MCF 10A (cell line): ENCODE results near the gene STXBP5L. TPM values are rescaled to one million over a fixed set of nuclear protein-coding genes. Genes with fewer than 3 reads are reported as not detected.

ENCODE experiments used
- BruUV-seq: library from RNA; stranded (reverse); fragments of 400-500 nt; replicated peaks from 2 replicates; lab custom pipeline; 2021; lab: Mats Ljungman, UMichigan
- CTCF ChIA-PET: fragments of 300-600 bp; sonication (Branson Sonifier 250); formaldehyde crosslinking; extraction: SDS; loops from one replicate; lab custom pipeline; 2021; ENCODE audit warnings: antibody characterized with exemption, inconsistent platforms; lab: Yijun Ruan, JAX
- POLR2A ChIA-PET: fragments of 300-600, 350-650 bp; sonication (Branson Sonifier 250); formaldehyde crosslinking; extraction: SDS; loops from one replicate; lab custom pipeline; 2020; ENCODE audit warnings: antibody characterized with exemption, inconsistent platforms; lab: Yijun Ruan, JAX
- DNase-seq: peaks from one replicate; pipeline ENCODE4 v3.0.0-alpha.2; 2018; ENCODE audit not compliant: unreplicated experiment
- H3K27ac Mint-ChIP-seq: one replicate; pipeline ENCODE4 v1.8.0; 2022; ENCODE audit warnings: mild to moderate bottlenecking, low read depth, mixed read lengths; ENCODE audit not compliant: unreplicated experiment
- H3K27me3 Mint-ChIP-seq: one replicate; pipeline ENCODE4 v1.8.0; 2022; ENCODE audit warnings: mixed read lengths; ENCODE audit not compliant: insufficient read depth, unreplicated experiment
- H3K36me3 Mint-ChIP-seq: one replicate; pipeline ENCODE4 v1.8.0; 2022; ENCODE audit warnings: mild to moderate bottlenecking, moderate library complexity, mixed read lengths; ENCODE audit not compliant: insufficient read depth, unreplicated experiment
- H3K4me1 Mint-ChIP-seq: one replicate; pipeline ENCODE4 v1.8.0; 2022; ENCODE audit warnings: mixed read lengths; ENCODE audit not compliant: insufficient read depth, unreplicated experiment
- H3K4me3 Mint-ChIP-seq: one replicate; pipeline ENCODE4 v1.8.0; 2022; ENCODE audit warnings: mild to moderate bottlenecking, moderate library complexity, mixed read lengths; ENCODE audit not compliant: unreplicated experiment
- H3K9me3 Mint-ChIP-seq: one replicate; pipeline ENCODE4 v1.8.0; 2022; ENCODE audit warnings: mixed read lengths; ENCODE audit not compliant: unreplicated experiment
- CTCF ChIP-seq: fragments of 200-600 bp; IDR thresholded peaks from one replicate; pipeline ENCODE4 v1.8.0; 2022; ENCODE audit warnings: antibody characterized with exemption, mild to moderate bottlenecking; ENCODE audit not compliant: unreplicated experiment
- intact Hi-C: fragments of 100-400 bp; cut with micrococcal nuclease; formaldehyde crosslinking; loops from 2 replicates; pipeline ENCODE4 v1.14.1; 2022
- microRNA-seq: library from miRNA; unstranded; fragments of <30 nt; microRNA quantifications from one replicate; pipeline ENCODE4 v1.2.0, GENCODE V29; 2022
- total RNA-seq: library from RNA; stranded (reverse); gene quantifications from 2 replicates; pipeline ENCODE4 v1.2.3, GENCODE V29; 2022

STXBP5L gene
- total RNA-seq, 1 experiment from 2014 or later: not detected

DNA sequence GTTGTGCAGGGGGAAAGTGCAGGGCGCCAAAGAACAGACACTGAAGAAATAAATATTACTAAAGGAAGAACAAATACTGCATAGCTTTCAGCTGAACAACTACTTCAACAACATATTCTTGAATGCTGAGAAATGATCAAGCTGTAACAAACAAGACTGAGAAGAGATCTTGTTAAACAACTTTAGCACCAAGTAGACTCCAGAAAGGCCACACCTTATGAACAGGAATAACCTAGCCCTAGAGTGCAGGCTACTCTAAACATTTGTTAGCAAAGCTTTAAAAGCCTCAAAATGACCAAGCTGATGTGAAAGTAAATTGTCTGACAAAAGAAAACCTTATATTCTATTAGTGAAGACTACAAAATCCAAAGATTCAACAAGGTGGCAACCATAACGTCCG is 554.6 kb downstream of the STXBP5L start:
- Mint-ChIP-seq H3K27ac (no peak overlapping the region), H3K4me3 (no peak overlapping the region), H3K4me1 (no peaks in the 10 kb centered on the region), H3K9me3 (no peaks in the 10 kb centered on the region), H3K36me3 (peaks cover 31% of the 10 kb centered on the region), H3K27me3 (no peaks in the 10 kb centered on the region)
- TF ChIP-seq CTCF: no peak
- intact Hi-C loops: no loop called here
- BruUV-seq: no TSS peak
- ChIA-PET POLR2A (interaction anchor here (0.7 kb wide), 1 partner anchor 773 kb away, joined by 3 read pairs; no protein-coding TSS in a partner anchor), CTCF (interaction anchor here (1.1 kb wide), 1 partner anchor 61 kb away, joined by 3 read pairs; no protein-coding TSS in a partner anchor)
- no peak for DNase-seq

GRCh38 chr3:121463745-121464144 is 555.7 kb downstream of the STXBP5L start:
- Mint-ChIP-seq H3K4me3 (no peak overlapping the region), H3K9me3 (no peaks in the 10 kb centered on the region), H3K27me3 (no peaks in the 10 kb centered on the region), H3K36me3 (peaks cover 28% of the 10 kb centered on the region), H3K27ac (no peak overlapping the region), H3K4me1 (no peaks in the 10 kb centered on the region)
- no TSS peak for BruUV-seq
- CTCF ChIA-PET: interaction anchor here (0.6 to 0.8 kb wide), 2 partner anchors 638 to 668 kb away, joined by 3 read pairs; no protein-coding TSS in a partner anchor
- no peak for DNase-seq
- no peak for TF ChIP-seq CTCF
- intact Hi-C loops: no loop called here
- POLR2A ChIA-PET: no interaction called here

DNA sequence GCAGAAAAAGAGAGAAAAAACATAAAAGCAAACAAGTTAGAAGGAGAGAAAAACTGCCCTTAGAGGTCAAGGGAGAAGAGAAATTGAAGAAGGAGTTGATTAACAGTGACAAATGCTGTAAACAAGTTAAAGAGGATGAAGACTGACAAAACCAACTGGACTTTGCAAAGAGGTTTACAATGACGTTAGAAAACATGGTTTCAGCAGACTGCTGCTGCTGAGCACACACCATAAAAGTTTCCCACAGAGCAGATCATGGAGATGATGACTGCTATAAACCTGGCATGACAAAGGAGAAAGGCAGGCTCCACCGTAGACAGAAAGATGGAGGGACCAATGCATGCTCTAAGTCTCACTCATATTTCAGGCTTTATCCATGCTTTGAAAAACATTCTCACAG is 559.1 kb downstream of the STXBP5L start:
- TF ChIP-seq CTCF: no peak
- H3K4me3 Mint-ChIP-seq: no peak overlapping the region
- H3K4me1 Mint-ChIP-seq: no peaks in the 10 kb centered on the region
- H3K9me3 Mint-ChIP-seq: no peaks in the 10 kb centered on the region
- ChIA-PET CTCF (interaction anchor here (0.5 to 0.7 kb wide), 2 partner anchors 49 to 446 kb away, joined by 3 read pairs; no protein-coding TSS in a partner anchor), POLR2A (no interaction called here)
- H3K36me3 Mint-ChIP-seq: peaks cover 21% of the 10 kb centered on the region
- no TSS peak for BruUV-seq
- no peak overlapping the region for H3K27ac Mint-ChIP-seq
- intact Hi-C loops: no loop called here
- DNase-seq: no peak
- H3K27me3 Mint-ChIP-seq: no peaks in the 10 kb centered on the region

- Mint-ChIP-seq H3K36me3 (peaks cover 11% of the 10 kb centered on the region), H3K27ac (no peak overlapping the region), H3K4me1 (peaks cover 5% of the 10 kb centered on the region), H3K4me3 (no peak overlapping the region), H3K27me3 (no peaks in the 10 kb centered on the region), H3K9me3 (no peaks in the 10 kb centered on the region)
- POLR2A ChIA-PET: interaction anchor here (0.9 kb wide), 1 partner anchor 9 kb away, joined by 3 read pairs; no protein-coding TSS in a partner anchor
- intact Hi-C loops: no loop called here
- no peak for TF ChIP-seq CTCF
- CTCF ChIA-PET: no interaction called here
- BruUV-seq: no TSS peak
- DNase-seq: no peak
Observed at GRCh38 chr3:121473001-121473400, 565.0 kb downstream of the STXBP5L start.

Small RNA genes lying within 50 kb of the gene (microRNA-seq; reads per million reads assigned to microRNA genes)
- not detected for gene MIR5682

Other genes starting within 250 kb of the STXBP5L start
- 0.44 and 1.0 TPM in 2 replicates for gene HGD, start 226.0 kb upstream of the STXBP5L start, total RNA-seq
- gene RABL3, start 165.7 kb upstream of the STXBP5L start, total RNA-seq: 21.8 and 26.0 TPM in 2 replicates
- gene GTF2E1, start 165.5 kb upstream of the STXBP5L start, total RNA-seq: 18.0 and 21.6 TPM in 2 replicates